Prostate gland (tissue), 2 donors: ENCODE results near the gene IL17RC.

Source experiments
- POLR2A ChIP-seq: fragments of 450-650 bp; IDR thresholded peaks from one replicate; pipeline ENCODE4 v1.6.1; 2016; ENCODE audit warnings: antibody characterized with exemption, mild to moderate bottlenecking
- TF ChIP-seq, protein P1 (sequence below), 4 experiments: fragments of 200-600 bp in 2 of 4; fragments of 450-650 bp in 2 of 4; sonication (generic) in 2 of 4; IDR thresholded peaks; 1 replicate in 3 of 4; 2 replicates in 1 of 4; pipeline ENCODE4 v1.5.1; 2016 to 2019; ENCODE audit warnings: antibody characterized with exemption in 4 of 4, mild to moderate bottlenecking in 2 of 4, moderate library complexity in 2 of 4

DNA sequence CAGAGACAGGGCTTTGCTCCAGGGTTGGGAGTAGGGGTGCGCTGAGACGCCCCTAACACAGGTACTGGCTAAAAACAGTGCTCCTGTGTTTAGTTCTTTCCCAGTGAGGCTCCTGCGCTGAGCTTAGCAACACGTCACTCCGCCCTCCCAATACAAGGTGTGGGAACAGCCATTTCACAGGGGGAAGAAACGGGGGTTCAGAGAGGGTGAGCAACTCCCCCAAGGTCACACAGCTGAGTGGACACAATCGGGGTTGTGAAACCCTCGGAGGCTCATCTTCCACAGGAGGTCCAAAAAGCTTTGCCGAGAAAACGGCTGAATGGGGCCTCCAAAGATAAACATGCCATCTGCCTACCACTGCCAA, 34.7 kb downstream of the IL17RC start:
- TF ChIP-seq, protein P1, sequence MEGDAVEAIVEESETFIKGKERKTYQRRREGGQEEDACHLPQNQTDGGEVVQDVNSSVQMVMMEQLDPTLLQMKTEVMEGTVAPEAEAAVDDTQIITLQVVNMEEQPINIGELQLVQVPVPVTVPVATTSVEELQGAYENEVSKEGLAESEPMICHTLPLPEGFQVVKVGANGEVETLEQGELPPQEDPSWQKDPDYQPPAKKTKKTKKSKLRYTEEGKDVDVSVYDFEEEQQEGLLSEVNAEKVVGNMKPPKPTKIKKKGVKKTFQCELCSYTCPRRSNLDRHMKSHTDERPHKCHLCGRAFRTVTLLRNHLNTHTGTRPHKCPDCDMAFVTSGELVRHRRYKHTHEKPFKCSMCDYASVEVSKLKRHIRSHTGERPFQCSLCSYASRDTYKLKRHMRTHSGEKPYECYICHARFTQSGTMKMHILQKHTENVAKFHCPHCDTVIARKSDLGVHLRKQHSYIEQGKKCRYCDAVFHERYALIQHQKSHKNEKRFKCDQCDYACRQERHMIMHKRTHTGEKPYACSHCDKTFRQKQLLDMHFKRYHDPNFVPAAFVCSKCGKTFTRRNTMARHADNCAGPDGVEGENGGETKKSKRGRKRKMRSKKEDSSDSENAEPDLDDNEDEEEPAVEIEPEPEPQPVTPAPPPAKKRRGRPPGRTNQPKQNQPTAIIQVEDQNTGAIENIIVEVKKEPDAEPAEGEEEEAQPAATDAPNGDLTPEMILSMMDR (IDR thresholded peaks at IDR 0.05), result no peak
- no peak for TF ChIP-seq POLR2A
